Measurements from ENCODE around the gene HK3. TPM values are rescaled to one million over a fixed set of nuclear protein-coding genes. Genes with fewer than 3 reads are reported as not detected.
A peak's percentile ranks its signal among the peaks of the same experiment; 100 is the strongest.

HK3 gene
- total RNA-seq, 1 donor from 2014 or later, result not detected

GRCh38 chr5:176847726-176848290, 51.3 kb downstream of the HK3 start:
- H3K27ac Mint-ChIP-seq (ENCODE audit: unreplicated experiment), result no peak overlapping the region
- no peak for DNase-seq
- H3K4me1 Mint-ChIP-seq (ENCODE audit: low read depth, unreplicated experiment), result peaks cover 18% of the 10 kb centered on the region
- H3K4me3 Mint-ChIP-seq (ENCODE audit: unreplicated experiment), result no peak overlapping the region
- TF ChIP-seq CTCF (IDR thresholded peaks at IDR 0.05; ENCODE audit: partially characterized antibody, unreplicated experiment), result no peak
- H3K9me3 Mint-ChIP-seq (ENCODE audit: unreplicated experiment), result peaks cover 3% of the 10 kb centered on the region
- H3K27me3 Mint-ChIP-seq (ENCODE audit: unreplicated experiment), result peaks cover 6% of the 10 kb centered on the region
- H3K36me3 Mint-ChIP-seq (ENCODE audit: unreplicated experiment), result peaks cover 4% of the 10 kb centered on the region

DNA sequence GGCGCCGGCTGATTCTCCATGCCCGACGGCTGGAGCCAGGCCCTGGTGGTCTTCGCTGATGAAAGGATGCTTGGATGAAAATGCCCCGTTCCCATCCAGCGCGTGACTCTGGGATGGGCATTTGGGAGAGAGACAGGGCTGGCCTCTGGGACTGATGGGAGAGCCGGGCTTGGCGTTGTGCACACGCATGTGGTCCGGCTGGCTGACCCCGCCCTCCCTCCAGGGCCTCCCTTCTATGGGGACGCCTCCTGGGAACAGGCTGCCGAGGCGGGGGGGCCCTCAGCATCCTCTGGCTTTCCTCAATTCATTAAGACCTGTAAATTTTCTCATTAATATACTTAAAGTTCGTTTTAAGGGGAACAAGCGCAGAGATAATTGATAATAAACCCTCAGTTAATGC, 52.0 kb downstream of the HK3 start:
- Mint-ChIP-seq H3K9me3 (ENCODE audit: unreplicated experiment) (peaks cover 3% of the 10 kb centered on the region), H3K4me1 (ENCODE audit: low read depth, unreplicated experiment) (peaks cover 14% of the 10 kb centered on the region), H3K27me3 (ENCODE audit: unreplicated experiment) (peaks cover 4% of the 10 kb centered on the region), H3K4me3 (ENCODE audit: unreplicated experiment) (no peak overlapping the region), H3K36me3 (ENCODE audit: unreplicated experiment) (peaks cover 4% of the 10 kb centered on the region), H3K27ac (ENCODE audit: unreplicated experiment) (no peak overlapping the region)
- TF ChIP-seq CTCF (IDR thresholded peaks at IDR 0.05; ENCODE audit: partially characterized antibody, unreplicated experiment), result no peak
- DNase-seq, result no peak

DNA sequence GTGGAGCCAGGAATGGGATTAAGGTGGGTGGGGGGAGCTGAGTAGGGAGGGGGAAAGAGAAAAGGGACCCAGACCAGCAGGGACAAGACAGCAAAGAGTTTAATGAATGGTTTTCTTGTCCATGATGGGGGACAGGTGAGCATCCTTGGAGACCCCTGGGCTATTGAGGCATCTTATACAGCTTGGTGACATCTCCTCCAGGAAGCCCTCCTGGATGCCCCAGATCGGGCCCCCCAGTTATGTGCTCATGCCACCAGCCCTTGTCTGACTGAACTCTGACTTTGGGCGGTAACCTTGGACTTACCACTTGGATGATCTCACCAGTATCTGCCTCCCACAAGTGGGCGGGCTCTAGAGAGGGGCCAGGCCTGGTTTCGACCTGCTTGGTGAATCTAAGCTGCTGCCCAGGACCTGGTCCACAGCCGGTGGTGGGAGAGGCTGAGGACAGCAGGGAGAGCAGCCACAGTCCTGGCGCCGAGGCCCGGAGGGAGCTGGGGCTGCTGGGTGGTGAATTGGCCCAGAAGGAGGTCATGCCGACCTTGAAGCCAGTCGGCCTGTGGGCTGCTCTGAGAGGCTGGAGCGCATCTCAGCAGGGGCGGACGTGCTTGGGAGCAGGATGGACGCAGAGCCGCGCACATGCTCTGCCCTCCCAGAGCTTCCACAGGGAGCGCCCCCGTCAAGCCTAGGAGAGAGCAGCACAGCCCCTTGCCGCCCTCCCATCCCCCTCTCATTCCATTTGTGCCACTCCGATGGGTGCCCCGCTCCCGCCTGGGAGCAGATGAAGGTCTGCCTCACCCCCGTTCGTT, 52.6 kb downstream of the HK3 start:
- TF ChIP-seq CTCF (IDR thresholded peaks at IDR 0.05; ENCODE audit: partially characterized antibody, unreplicated experiment), result no peak
- H3K4me3 Mint-ChIP-seq (ENCODE audit: unreplicated experiment), result no peak overlapping the region
- H3K27me3 Mint-ChIP-seq (ENCODE audit: unreplicated experiment), result peaks cover 4% of the 10 kb centered on the region
- no peak for DNase-seq
- H3K27ac Mint-ChIP-seq (ENCODE audit: unreplicated experiment), result no peak overlapping the region
- peaks cover 4% of the 10 kb centered on the region for H3K36me3 Mint-ChIP-seq (ENCODE audit: unreplicated experiment)
- H3K9me3 Mint-ChIP-seq (ENCODE audit: unreplicated experiment), result peaks cover 3% of the 10 kb centered on the region
- H3K4me1 Mint-ChIP-seq (ENCODE audit: low read depth, unreplicated experiment), result peaks cover 14% of the 10 kb centered on the region

GRCh38 chr5:176845392-176845713, 53.8 kb downstream of the HK3 start:
- peak overlapping the region; percentile 47 for H3K4me3 Mint-ChIP-seq (ENCODE audit: unreplicated experiment)
- peaks cover 3% of the 10 kb centered on the region for H3K9me3 Mint-ChIP-seq (ENCODE audit: unreplicated experiment)

More at GRCh38 chr5:176845392-176845713, 53.8 kb downstream of the HK3 start:
- no peak for TF ChIP-seq CTCF (IDR thresholded peaks at IDR 0.05; ENCODE audit: partially characterized antibody, unreplicated experiment)
- Mint-ChIP-seq H3K27me3 (ENCODE audit: unreplicated experiment) (peaks cover 6% of the 10 kb centered on the region), H3K27ac (ENCODE audit: unreplicated experiment) (no peak overlapping the region), H3K4me1 (ENCODE audit: low read depth, unreplicated experiment) (peaks cover 22% of the 10 kb centered on the region), H3K36me3 (ENCODE audit: unreplicated experiment) (peaks cover 4% of the 10 kb centered on the region)
- DNase-seq, result no peak

Data from glutamatergic neuron (in vitro differentiated cells).